GM21447 (cell line): ENCODE data around the gene PEAK1.
A peak's percentile ranks its signal among the peaks of the same experiment; 100 is the strongest.

Experiments used
- ATAC-seq: cut with Tn5 transposase; IDR thresholded peaks from one replicate; pipeline ENCODE4 v1.9.1; 2021; ENCODE audit not compliant: unreplicated experiment

PEAK1 gene

DNA sequence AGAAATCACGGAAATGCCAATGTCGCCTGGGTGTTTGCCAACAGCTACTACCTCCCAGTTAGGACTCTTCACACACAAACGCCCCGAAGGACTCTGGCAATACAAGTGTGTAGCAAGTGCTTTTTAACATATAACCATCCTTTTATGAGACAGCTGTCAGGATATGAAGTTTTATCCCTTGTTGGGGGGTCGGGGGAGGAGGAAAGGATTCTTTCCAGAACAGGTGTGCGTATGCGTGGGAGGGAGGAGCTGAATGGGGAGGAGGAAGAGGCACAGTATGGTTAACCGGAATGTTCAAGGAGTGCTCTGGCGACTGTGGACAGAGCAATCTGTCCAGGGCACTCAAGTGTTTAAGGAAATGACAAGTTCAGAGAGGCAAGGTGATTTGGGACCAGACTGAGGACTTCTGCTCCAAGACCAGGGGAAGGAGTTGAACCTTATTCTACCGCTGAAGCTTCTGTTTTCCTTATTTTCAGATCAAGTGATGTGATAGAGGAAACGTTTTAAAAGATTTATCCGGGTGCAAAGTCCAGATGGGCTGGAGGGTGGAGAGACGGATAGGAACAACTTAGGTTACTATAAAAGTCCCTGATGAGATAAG lies 350.3 kb downstream of the PEAK1 start:
- no peak for ATAC-seq

DNA sequence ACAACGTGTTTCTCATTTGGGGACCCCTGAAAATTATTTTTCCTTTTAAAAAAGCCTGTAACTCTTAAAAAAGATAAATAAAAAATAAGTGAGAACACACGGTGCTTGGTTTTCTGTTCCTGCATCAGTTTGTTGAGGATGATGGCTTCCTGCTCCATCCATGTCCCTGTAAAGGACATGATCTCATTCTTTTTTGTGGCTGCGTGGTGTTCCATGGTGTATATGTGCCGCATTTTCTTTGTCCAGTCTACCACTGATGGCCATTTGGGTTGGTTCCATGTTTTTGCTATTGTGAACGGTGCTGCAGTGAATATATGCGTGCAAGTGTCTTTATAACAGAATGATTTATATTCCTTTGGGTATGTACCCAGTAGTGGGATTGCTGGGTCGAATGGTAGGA lies 351.3 kb downstream of the PEAK1 start:
- ATAC-seq = no peak

DNA sequence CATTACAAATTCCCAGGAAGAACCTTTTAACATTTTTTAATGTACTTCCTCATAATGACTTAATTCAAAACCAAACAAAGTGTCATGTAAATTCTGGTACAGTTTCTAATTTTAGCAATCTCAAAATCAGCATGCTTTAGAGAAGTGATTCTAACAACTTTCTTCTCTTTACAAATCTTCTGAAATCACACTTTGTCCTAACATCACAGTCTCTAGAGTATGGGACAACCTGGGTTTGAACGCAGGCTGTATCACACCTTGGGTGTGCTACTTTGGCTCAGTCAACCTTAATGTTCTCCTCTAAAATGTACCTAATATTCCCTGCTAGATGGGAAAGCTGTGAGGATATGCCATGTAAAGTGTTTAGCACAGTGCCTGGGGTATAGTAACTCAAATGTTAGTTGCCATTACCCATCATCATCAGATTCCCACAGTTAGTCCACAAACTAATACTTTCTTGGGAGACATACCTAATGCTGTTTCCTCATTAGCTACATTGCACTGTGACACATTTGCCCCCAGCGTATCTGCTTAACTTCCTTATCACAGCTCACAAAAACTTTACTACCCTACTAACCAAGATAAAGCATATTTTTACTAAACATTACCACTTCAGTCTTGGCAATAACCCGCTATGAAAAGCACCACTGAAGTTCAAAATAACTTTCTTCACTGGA lies 352.1 kb downstream of the PEAK1 start:
- no peak for ATAC-seq

- ATAC-seq = no peak
Measured at GRCh38 chr15:77066971-77067690, 352.8 kb downstream of the PEAK1 start.

DNA sequence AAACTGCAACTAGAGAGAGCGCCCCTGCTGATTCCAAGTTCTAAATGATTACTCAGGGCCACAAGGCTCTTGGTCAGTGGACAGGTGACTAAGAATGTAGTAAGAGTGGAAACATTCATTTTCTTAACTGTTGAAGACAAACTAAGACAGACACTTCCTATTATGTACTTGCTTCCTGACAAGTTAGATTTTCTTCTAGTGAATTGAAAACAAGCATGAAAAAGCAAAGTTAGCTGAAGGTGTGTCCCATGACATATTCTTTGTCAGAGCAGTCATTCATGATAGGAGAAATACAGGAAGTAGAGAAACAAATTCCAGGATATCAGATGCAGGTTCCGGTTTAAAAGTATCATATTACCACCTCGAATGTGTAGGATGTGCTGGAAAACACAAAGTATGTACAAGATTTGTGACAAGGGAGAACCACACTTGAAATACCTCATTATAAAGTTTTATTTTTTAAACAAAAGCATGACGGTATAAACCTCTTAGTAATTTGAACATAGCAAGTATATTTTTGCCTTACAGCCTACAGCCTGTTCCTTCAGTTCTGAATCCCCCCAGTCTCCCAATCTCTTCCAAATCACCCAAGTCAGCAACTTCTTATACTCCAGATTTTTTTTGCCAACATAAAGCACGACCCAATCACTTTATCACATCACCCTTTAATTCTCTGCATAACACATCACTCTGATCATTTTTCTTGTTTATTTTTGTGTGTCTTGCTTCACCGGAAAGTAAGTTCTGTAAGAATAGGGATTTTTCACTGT lies 355.2 kb downstream of the PEAK1 start:
- no peak for ATAC-seq

DNA sequence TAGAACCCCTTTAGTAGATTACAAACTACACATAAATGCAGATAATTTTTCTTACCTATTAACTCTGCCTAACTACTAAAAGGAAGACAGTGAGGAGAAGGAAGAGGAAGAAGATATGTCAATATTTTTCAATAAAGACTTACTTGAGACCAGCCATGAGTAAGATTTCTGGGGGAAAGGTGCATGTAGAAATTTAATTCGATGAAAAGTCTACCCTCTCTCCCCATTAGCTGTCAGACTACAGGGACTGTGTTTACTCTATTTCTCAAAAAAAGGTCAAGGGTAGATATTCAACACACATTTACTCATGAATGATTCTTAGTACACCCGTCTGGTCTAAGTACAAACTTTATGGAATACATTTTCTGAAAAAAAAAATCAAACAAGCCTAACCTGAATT lies 355.8 kb downstream of the PEAK1 start:
- ATAC-seq = no peak

DNA sequence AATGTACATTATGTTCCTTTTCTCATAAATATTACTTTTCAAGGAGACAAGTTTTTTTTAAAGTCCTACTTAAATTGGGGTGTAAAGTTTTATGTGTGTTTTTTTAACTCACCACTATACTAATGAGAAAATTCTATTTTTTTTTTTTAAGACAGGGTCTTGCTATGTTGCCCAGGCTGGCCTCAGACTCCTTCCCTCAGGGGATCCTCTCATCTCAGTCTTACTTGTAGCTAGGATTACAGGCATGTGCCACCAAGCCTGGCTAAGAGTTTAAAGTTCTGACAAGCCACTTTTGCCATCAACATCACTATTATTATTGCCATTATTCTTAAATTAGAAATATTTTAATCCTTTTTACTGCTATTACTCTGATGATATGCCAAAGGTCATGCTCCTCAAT lies 356.7 kb downstream of the PEAK1 start:
- no peak for ATAC-seq

DNA sequence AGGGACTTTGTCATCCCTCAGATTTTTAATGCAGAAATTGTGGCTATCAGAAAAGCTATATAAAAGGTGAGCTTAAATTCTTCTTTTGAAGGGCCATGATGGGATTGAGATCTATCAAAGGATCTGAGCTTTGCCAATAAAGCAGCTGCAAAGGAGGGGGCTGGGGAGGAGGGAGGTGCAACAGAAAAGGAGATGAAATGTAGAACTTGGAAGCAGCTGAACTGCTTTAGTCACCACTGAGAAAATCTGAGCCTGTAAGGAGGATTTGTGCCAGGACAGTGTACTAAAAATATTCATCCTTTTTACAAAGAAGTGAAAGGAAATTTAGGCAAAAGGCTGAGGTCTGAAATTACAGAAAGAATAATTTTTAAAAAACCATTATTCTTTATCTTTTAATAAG lies 359.4 kb downstream of the PEAK1 start:
- no peak for ATAC-seq

DNA sequence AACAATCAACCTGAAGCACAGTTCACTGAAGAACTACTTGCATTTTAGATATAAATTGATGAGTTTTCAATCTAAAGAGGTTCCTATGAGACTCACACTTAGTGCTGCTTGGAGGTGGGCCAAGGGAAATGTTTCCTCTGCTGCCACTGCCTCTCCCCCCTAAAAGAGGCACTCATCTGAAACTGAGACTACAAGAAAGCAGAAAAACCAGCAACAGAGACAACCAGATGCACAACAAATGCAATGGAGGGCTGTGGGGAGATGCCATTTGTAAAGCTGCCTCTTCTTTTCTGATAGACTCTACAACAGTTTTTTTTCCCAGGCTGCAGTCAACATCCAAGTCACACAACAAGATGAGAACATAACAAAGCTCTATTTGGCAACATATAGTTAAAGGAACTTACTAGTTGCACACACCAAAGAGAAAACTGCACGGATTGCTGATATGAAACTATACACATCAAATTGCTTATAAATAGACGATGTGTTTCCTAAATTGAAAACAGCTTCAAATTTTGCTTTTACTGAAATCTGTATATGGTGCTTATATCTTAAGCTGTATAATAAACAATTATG lies 360.0 kb downstream of the PEAK1 start:
- peak; percentile 66 for ATAC-seq

DNA sequence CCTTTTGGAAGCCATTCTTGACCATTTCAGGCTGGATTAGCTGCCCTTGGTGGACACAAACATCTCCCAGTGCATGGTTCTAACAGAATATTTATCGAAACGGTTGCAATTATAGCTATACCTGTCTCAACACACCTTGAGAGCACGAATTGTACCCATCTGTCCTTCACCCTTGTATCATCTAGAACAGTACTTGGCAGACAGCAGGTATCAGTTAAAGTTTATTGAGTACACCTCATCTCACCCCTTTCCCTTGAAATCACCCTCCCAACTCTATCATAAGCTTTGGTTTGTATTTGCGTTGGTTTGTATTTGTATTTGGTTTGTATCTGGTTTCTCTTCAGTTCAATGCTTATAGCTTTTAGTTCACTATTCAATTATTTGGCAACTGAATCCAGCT lies 361.4 kb downstream of the PEAK1 start:
- ATAC-seq = no peak

GRCh38 chr15:77057685-77058084 lies 362.2 kb downstream of the PEAK1 start:
- no peak for ATAC-seq

DNA sequence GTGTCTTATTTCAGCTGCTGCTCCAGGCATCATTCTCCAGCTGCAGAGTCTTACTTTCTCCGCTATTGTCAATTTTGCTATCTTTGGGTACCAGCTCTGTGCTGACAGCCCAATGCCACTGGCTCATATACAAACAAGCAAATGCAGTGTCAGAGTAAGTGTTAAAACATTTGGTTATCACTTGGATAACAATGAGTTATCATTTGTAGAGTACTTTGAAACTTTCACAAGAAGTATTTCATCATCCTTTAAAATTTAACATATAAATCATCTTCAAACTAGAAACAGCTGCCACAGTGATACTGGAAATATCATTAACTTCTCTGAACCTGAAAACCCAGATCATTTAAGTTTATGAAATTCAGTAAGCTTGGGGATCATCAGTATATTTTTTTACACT lies 362.8 kb downstream of the PEAK1 start:
- ATAC-seq = no peak

DNA sequence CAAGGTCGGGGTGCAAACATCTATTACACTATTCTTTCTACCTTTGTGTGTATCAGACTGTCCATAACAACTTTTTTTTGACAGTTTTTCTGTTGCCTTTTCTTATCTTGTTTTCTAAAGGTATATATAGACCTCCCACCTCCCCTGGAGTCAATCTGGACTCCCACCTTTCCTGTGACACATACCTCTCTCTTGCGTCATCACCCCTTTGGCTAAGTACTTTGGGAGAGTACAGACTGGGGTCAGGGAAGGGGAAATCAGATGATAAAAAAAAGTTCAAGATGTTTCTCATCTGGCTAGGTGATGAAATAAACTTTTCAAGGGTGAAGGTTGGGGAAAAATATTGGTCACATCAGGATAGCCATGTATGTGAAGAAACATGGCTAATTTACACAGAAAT lies 366.2 kb downstream of the PEAK1 start:
- no peak for ATAC-seq

- no peak for ATAC-seq
Measured at GRCh38 chr15:77052556-77052955, 367.3 kb downstream of the PEAK1 start.
